Putamen (tissue), 1 donor: ENCODE results near the gene NRDC.

Source experiments
- DNase-seq: peaks from one replicate; pipeline ENCODE4 v3.0.0-alpha.2; 2016; ENCODE audit warnings: low spot score

The NRDC gene

GRCh38 chr1:51761351-51761750 lies 117.2 kb downstream of the NRDC start:
- no peak for DNase-seq

GRCh38 chr1:51760872-51761271 lies 117.7 kb downstream of the NRDC start:
- DNase-seq = no peak

- no peak for DNase-seq
Measured at GRCh38 chr1:51758310-51758709, 120.2 kb downstream of the NRDC start.

- DNase-seq = no peak
Measured at GRCh38 chr1:51756290-51756689, 122.2 kb downstream of the NRDC start.

GRCh38 chr1:51755437-51755836 lies 123.1 kb downstream of the NRDC start:
- no peak for DNase-seq

GRCh38 chr1:51754666-51755065 lies 123.9 kb downstream of the NRDC start:
- DNase-seq = no peak

- no peak for DNase-seq
Measured at GRCh38 chr1:51753969-51754368, 124.6 kb downstream of the NRDC start.

GRCh38 chr1:51752073-51752948 lies 126.2 kb downstream of the NRDC start:
- no peak for DNase-seq

GRCh38 chr1:51750729-51751128 lies 127.8 kb downstream of the NRDC start:
- no peak for DNase-seq

GRCh38 chr1:51750218-51750617 lies 128.3 kb downstream of the NRDC start:
- no peak for DNase-seq

- no peak for DNase-seq
Measured at GRCh38 chr1:51749151-51749550, 129.4 kb downstream of the NRDC start.

GRCh38 chr1:51745304-51745570 lies 133.3 kb downstream of the NRDC start:
- no peak for DNase-seq

GRCh38 chr1:51744506-51745303 lies 133.8 kb downstream of the NRDC start:
- DNase-seq = no peak

GRCh38 chr1:51741121-51741681 lies 137.3 kb downstream of the NRDC start:
- DNase-seq = no peak

- DNase-seq = no peak
Measured at GRCh38 chr1:51740652-51741051, 137.9 kb downstream of the NRDC start.
